Hindlimb muscle (tissue), 1 donor: ENCODE results near the gene ADORA2A. TPM values are rescaled to one million over a fixed set of nuclear protein-coding genes. Genes with fewer than 3 reads are reported as not detected.

Source experiments
- DNase-seq: peaks from one replicate; pipeline ENCODE4 v3.0.0-alpha.2; 2013
- polyA plus RNA-seq: library from polyadenylated mRNA; unstranded; fragments of 120-200 nt; gene quantifications from one replicate; pipeline ENCODE4 v1.2.1, GENCODE V29; 2013; ENCODE audit not compliant: insufficient read length

ADORA2A gene
- polyA plus RNA-seq, 1 donor: 11.2 TPM

GRCh38 chr22:24453853-24454252, 26.5 kb downstream of the ADORA2A start:
- no peak for DNase-seq

- no peak for DNase-seq
Observed at GRCh38 chr22:24455039-24455438, 27.6 kb downstream of the ADORA2A start.

- no peak for DNase-seq
Observed at GRCh38 chr22:24455751-24456426, 28.5 kb downstream of the ADORA2A start.

- DNase-seq: no peak
Observed at GRCh38 chr22:24457894-24458420, 30.6 kb downstream of the ADORA2A start.

- no peak for DNase-seq
Observed at GRCh38 chr22:24459911-24460310, 32.5 kb downstream of the ADORA2A start.

- no peak for DNase-seq
Observed at GRCh38 chr22:24460418-24461089, 33.2 kb downstream of the ADORA2A start.

GRCh38 chr22:24463071-24463760, 35.8 kb downstream of the ADORA2A start:
- no peak for DNase-seq

- DNase-seq: no peak
Observed at GRCh38 chr22:24465566-24465965, 38.2 kb downstream of the ADORA2A start.

- DNase-seq: no peak
Observed at GRCh38 chr22:24465975-24466374, 38.6 kb downstream of the ADORA2A start.

GRCh38 chr22:24466716-24467328, 39.4 kb downstream of the ADORA2A start:
- peak; percentile 53 for DNase-seq

- no peak for DNase-seq
Observed at GRCh38 chr22:24467340-24467739, 39.9 kb downstream of the ADORA2A start.

GRCh38 chr22:24471570-24471969, 44.2 kb downstream of the ADORA2A start:
- peak; percentile 42 for DNase-seq

GRCh38 chr22:24473284-24473683, 45.9 kb downstream of the ADORA2A start:
- DNase-seq: no peak

GRCh38 chr22:24474221-24474620, 46.8 kb downstream of the ADORA2A start:
- no peak for DNase-seq

- DNase-seq: no peak
Observed at GRCh38 chr22:24474649-24475255, 47.4 kb downstream of the ADORA2A start.

- DNase-seq: no peak
Observed at GRCh38 chr22:24481641-24482040, 54.2 kb downstream of the ADORA2A start.

- DNase-seq: peak; percentile 69
Observed at GRCh38 chr22:24482575-24482974, 55.2 kb downstream of the ADORA2A start.

- DNase-seq: no peak
Observed at GRCh38 chr22:24482998-24483397, 55.6 kb downstream of the ADORA2A start.

GRCh38 chr22:24483976-24484545, 56.7 kb downstream of the ADORA2A start:
- DNase-seq: no peak

- DNase-seq: no peak
Observed at GRCh38 chr22:24485170-24485569, 57.8 kb downstream of the ADORA2A start.

- DNase-seq: no peak
Observed at GRCh38 chr22:24485608-24486007, 58.2 kb downstream of the ADORA2A start.

- DNase-seq: no peak
Observed at GRCh38 chr22:24486501-24486921, 59.1 kb downstream of the ADORA2A start.
